ENCODE results near the gene SAA2. TPM values are rescaled to one million over a fixed set of nuclear protein-coding genes. Genes with fewer than 3 reads are reported as not detected.
A peak's percentile ranks its signal among the peaks of the same experiment; 100 is the strongest.
"Not testable (repeated sequence)": the region's sequence is repeated elsewhere in the genome, so short reads cannot be mapped to it uniquely, and the experiment has no call there.

Gene SAA2
- total RNA-seq, 1 experiment from 2014 or later = not detected

- Mint-ChIP-seq H3K27ac (ENCODE audit: unreplicated experiment) (no peak overlapping the region), H3K4me1 (ENCODE audit: low read depth, unreplicated experiment) (no peaks in the 10 kb centered on the region), H3K4me3 (ENCODE audit: unreplicated experiment) (no peak overlapping the region), H3K9me3 (ENCODE audit: unreplicated experiment) (no peaks in the 10 kb centered on the region), H3K27me3 (ENCODE audit: insufficient read depth, unreplicated experiment) (peaks cover 23% of the 10 kb centered on the region), H3K36me3 (ENCODE audit: insufficient read depth, unreplicated experiment) (no peaks in the 10 kb centered on the region)
- TF ChIP-seq CTCF (IDR thresholded peaks at IDR 0.05; ENCODE audit: insufficient read depth in 1 of 2, low read depth in 1 of 2, low read length in 1 of 2, severe bottlenecking in 1 of 2, unreplicated experiment in 1 of 2) = no peak
- ChIA-PET POLR2A (interaction anchor here (0.6 kb wide), 1 partner anchor 39 kb away, joined by 9 read pairs; no protein-coding TSS in a partner anchor), CTCF (interaction anchor here (0.6 to 1.8 kb wide), 10 partner anchors 9 to 473 kb away, joined by 3 to 34 read pairs (median 4); no protein-coding TSS in a partner anchor)
- Histone ChIP-seq H3K4me1 (no peaks in the 10 kb centered on the region), H3K27me3 (replicated peaks; ENCODE audit: control insufficient read depth, insufficient read depth, low read length) (no peaks in the 10 kb centered on the region; the same call in 1 of the 2 replicates), H3K36me3 (ENCODE audit: control insufficient read depth, insufficient read depth, low read length) (no peaks in the 10 kb centered on the region), H3K9me3 (0 out of 2 replicates have a peak, but pooled peaks cover 4% of the 10 kb centered on the region), H3K4me3 (ENCODE audit: low read depth, low read length) (no peak overlapping the region)
- intact Hi-C loops (cut with micrococcal nuclease; ENCODE audit: unreplicated experiment) = no loop called here
- DNase-seq = no peak
- no TSS peak for BruUV-seq (replicated peaks)
Observed at GRCh38 chr11:18204220-18204619, 44.2 kb downstream of the SAA2 start.

- Mint-ChIP-seq H3K27ac (ENCODE audit: unreplicated experiment) (no peak overlapping the region), H3K4me1 (ENCODE audit: low read depth, unreplicated experiment) (no peaks in the 10 kb centered on the region), H3K27me3 (ENCODE audit: insufficient read depth, unreplicated experiment) (peaks cover 23% of the 10 kb centered on the region), H3K9me3 (ENCODE audit: unreplicated experiment) (no peaks in the 10 kb centered on the region), H3K36me3 (ENCODE audit: insufficient read depth, unreplicated experiment) (no peaks in the 10 kb centered on the region), H3K4me3 (ENCODE audit: unreplicated experiment) (no peak overlapping the region)
- H3K4me1 ChIP-seq = no peaks in the 10 kb centered on the region
- TF ChIP-seq CTCF (IDR thresholded peaks at IDR 0.05; ENCODE audit: insufficient read depth in 1 of 2, low read depth in 1 of 2, low read length in 1 of 2, severe bottlenecking in 1 of 2, unreplicated experiment in 1 of 2) = peak; percentile 56 to 62
- 0 out of 2 replicates have a peak, but pooled peaks cover 4% of the 10 kb centered on the region for H3K9me3 ChIP-seq
- ChIA-PET CTCF (interaction anchor here (0.6 to 1.8 kb wide), 10 partner anchors 9 to 473 kb away, joined by 3 to 34 read pairs (median 4); no protein-coding TSS in a partner anchor), POLR2A (interaction anchor here (0.6 kb wide), 1 partner anchor 39 kb away, joined by 9 read pairs; no protein-coding TSS in a partner anchor)
- no peaks in the 10 kb centered on the region for H3K36me3 ChIP-seq (ENCODE audit: control insufficient read depth, insufficient read depth, low read length)
- no TSS peak for BruUV-seq (replicated peaks)
- no peaks in the 10 kb centered on the region; the same call in 1 of the 2 replicates for H3K27me3 ChIP-seq (replicated peaks; ENCODE audit: control insufficient read depth, insufficient read depth, low read length)
- intact Hi-C loops (cut with micrococcal nuclease; ENCODE audit: unreplicated experiment) = loop anchor here (1.0 to 2.0 kb wide), 2 partner anchors 33 to 88 kb away; no protein-coding TSS in a partner anchor
- peak in 1 of 2 experiments; percentile 42 for DNase-seq
- H3K4me3 ChIP-seq (ENCODE audit: low read depth, low read length) = no peak overlapping the region
Observed at GRCh38 chr11:18203723-18204122, 44.7 kb downstream of the SAA2 start.

GRCh38 chr11:18197738-18198137 lies 50.7 kb downstream of the SAA2 start:
- H3K27ac Mint-ChIP-seq (ENCODE audit: unreplicated experiment); H3K4me3 ChIP-seq (ENCODE audit: low read depth, low read length); H3K4me3 Mint-ChIP-seq (ENCODE audit: unreplicated experiment); H3K27me3 ChIP-seq (replicated peaks; ENCODE audit: control insufficient read depth, insufficient read depth, low read length); H3K9me3 ChIP-seq; DNase-seq; intact Hi-C loops (cut with micrococcal nuclease; ENCODE audit: unreplicated experiment); H3K9me3 Mint-ChIP-seq (ENCODE audit: unreplicated experiment); H3K4me1 ChIP-seq; H3K36me3 ChIP-seq (ENCODE audit: control insufficient read depth, insufficient read depth, low read length); H3K36me3 Mint-ChIP-seq (ENCODE audit: insufficient read depth, unreplicated experiment); H3K4me1 Mint-ChIP-seq (ENCODE audit: low read depth, unreplicated experiment); CTCF ChIA-PET; BruUV-seq (replicated peaks); POLR2A ChIA-PET: not testable (repeated sequence)
- H3K27me3 Mint-ChIP-seq (ENCODE audit: insufficient read depth, unreplicated experiment) = peaks cover 11% of the 10 kb centered on the region
